ENCODE measurements around the gene PPRC1. TPM values are rescaled to one million over a fixed set of nuclear protein-coding genes. Genes with fewer than 3 reads are reported as not detected.

The PPRC1 gene
- total and polyA plus RNA-seq, 2 donors (not counting 3 experiments of a cell fraction or from before 2014, with no cell fraction given), result 27.0 to 49.9 TPM

DNA sequence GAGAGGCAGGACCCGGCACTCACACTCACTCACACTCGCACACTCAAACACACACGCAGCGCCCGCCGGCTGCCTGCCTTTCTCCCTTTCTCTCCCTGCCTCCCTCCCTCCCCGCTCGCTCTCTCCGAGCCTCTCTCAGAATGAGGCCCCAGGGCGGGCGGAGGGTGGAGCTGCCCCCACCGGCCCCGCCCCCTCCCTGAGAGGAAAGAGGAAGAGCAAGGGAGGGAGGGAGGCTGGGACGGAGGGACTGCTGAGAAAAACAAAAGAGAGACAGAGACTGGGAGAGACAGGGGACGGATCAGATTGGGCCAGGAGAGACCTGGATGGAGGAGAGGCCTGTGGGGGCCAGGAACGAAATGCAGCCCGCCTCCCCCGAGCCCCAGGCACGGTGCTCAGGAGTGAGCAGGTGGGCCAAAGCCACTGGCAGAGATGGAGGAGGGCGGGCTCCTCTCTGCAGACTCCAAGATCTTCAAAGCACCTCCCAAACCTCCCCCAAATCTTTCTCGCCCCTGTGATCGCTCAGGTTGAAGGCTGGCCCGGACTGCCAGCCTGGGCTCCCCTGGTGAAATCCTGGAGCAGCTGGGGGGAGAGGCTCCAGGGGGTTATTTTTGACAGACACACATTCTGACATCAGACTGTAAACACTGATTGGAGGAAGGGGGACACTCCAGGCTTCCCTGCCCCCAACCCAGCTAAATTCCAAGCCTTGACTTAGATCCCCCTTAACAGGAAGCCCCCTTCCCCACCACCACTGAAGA, 17.8 kb upstream of the PPRC1 start:
- FAIRE-seq (peak; percentile 96), DNase-seq (ENCODE audit: low read depth, low spot score) (peak; percentile 81)
- Histone ChIP-seq H3K4me1 (ENCODE audit: control insufficient read depth, extremely low read depth, insufficient read depth, low read length) (peaks cover 56% of the 10 kb centered on the region), H3K9ac (replicated peaks; ENCODE audit: extremely low read depth, insufficient read depth, low read length) (no peak overlapping the region), H3K9me3 (replicated peaks; ENCODE audit: control insufficient read depth, insufficient read depth, low read length) (no peaks in the 10 kb centered on the region), H3K36me3 (ENCODE audit: control insufficient read depth in 2 of 2, extremely low read depth in 1 of 2, insufficient read depth in 2 of 2, low read length in 2 of 2) (peaks cover 11 to 13% of the 10 kb centered on the region in 2 experiments), H2AFZ (ENCODE audit: low read depth, low read length) (peak overlapping the region; percentile 68), H3K27me3 (ENCODE audit: control insufficient read depth in 2 of 2, insufficient read depth in 2 of 2, low read length in 2 of 2) (no peaks in the 10 kb centered on the region), H3K79me2 (ENCODE audit: control insufficient read depth, insufficient read depth, low read length) (peaks cover 56% of the 10 kb centered on the region), H3K9me1 (replicated peaks; ENCODE audit: control insufficient read depth, extremely low read depth, insufficient read depth, low read length) (no peaks in the 10 kb centered on the region), H3K27ac (ENCODE audit: insufficient read depth, low read depth, low read length) (no peak overlapping the region), H3K4me3 (replicated peaks in 1 of 3; ENCODE audit: insufficient read depth in 1 of 3, low read depth in 1 of 3, low read length in 3 of 3) (peak overlapping the region in 2 of 3 experiments; percentile 32 to 58), H3K4me2 (ENCODE audit: insufficient read depth, low read length) (peak overlapping the region; percentile 31), H4K20me1 (replicated peaks; ENCODE audit: control insufficient read depth, extremely low read depth, insufficient read depth, low read length) (no peaks in the 10 kb centered on the region)
- POLR2A ChIA-PET, result interaction anchor here (0.6 to 1.3 kb wide), 4 partner anchors 11 to 44 kb away, joined by 3 to 5 read pairs (median 4); no protein-coding TSS in a partner anchor
- CTCF ChIA-PET, result interaction anchor here (1.0 to 3.0 kb wide), 6 partner anchors 13 to 274 kb away, joined by 3 to 19 read pairs (median 6); partner anchors contain the start of gene HPS6
- intact Hi-C loops (cut with micrococcal nuclease), result loop anchor here (2.0 to 5.0 kb wide), 2 partner anchors 37 to 50 kb away; partner anchors contain the start of genes HPS6 and NOLC1
- dilution Hi-C loops (cut with MboI; ENCODE audit: extremely low pct_ligation_motif_present, low sequenced_read_pairs), result no loop called here
- TF ChIP-seq, protein P1, sequence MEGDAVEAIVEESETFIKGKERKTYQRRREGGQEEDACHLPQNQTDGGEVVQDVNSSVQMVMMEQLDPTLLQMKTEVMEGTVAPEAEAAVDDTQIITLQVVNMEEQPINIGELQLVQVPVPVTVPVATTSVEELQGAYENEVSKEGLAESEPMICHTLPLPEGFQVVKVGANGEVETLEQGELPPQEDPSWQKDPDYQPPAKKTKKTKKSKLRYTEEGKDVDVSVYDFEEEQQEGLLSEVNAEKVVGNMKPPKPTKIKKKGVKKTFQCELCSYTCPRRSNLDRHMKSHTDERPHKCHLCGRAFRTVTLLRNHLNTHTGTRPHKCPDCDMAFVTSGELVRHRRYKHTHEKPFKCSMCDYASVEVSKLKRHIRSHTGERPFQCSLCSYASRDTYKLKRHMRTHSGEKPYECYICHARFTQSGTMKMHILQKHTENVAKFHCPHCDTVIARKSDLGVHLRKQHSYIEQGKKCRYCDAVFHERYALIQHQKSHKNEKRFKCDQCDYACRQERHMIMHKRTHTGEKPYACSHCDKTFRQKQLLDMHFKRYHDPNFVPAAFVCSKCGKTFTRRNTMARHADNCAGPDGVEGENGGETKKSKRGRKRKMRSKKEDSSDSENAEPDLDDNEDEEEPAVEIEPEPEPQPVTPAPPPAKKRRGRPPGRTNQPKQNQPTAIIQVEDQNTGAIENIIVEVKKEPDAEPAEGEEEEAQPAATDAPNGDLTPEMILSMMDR (IDR thresholded peaks at IDR 0.05; ENCODE audit: extremely low read depth in 1 of 2, insufficient read depth in 1 of 2, low read depth in 1 of 2, low read length in 2 of 2), result no peak
- peak; percentile 76 for TF ChIP-seq POLR2A (IDR thresholded peaks at IDR 0.05; ENCODE audit: low read depth, low read length)
- no peak for TF ChIP-seq JUN (IDR thresholded peaks at IDR 0.05; ENCODE audit: borderline replicate concordance, insufficient read depth, insufficient read length, low read depth)
- TF ChIP-seq, protein P2, sequence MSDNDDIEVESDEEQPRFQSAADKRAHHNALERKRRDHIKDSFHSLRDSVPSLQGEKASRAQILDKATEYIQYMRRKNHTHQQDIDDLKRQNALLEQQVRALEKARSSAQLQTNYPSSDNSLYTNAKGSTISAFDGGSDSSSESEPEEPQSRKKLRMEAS (IDR thresholded peaks at IDR 0.05; ENCODE audit: insufficient read depth, insufficient read length), result no peak
- TF ChIP-seq EZH2 (IDR thresholded peaks at IDR 0.05; ENCODE audit: borderline replicate concordance, low read depth, low read length, severe bottlenecking), result no peak
- TF ChIP-seq MYC (IDR thresholded peaks at IDR 0.05; ENCODE audit: low read depth, low read length), result no peak
- TF ChIP-seq GATA2 (IDR thresholded peaks at IDR 0.05; ENCODE audit: insufficient read depth, insufficient read length, low read depth, low read length), result no peak
- peak; percentile 55 for TF ChIP-seq POLR2AphosphoS5 (IDR thresholded peaks at IDR 0.05; ENCODE audit: insufficient read depth, low read depth, low read length)
- BruUV-seq (replicated peaks), result no TSS peak

Measured in endothelial cell of umbilical vein (primary cell).